Testis (tissue), 3 donors: Measurements from ENCODE around the gene ZNF285. TPM values are rescaled to one million over a fixed set of nuclear protein-coding genes. Genes with fewer than 3 reads are reported as not detected.
"Not testable (repeated sequence)": the region's sequence is repeated elsewhere in the genome, so short reads cannot be mapped to it uniquely, and the experiment has no call there.

Experiments used
- DNase-seq: peaks from one replicate; pipeline ENCODE4 v3.0.0-alpha.2; 2019
- H3K27ac ChIP-seq, 2 donors: fragments of 200-600 bp; sonication (generic); one replicate each; pipeline ENCODE4 v1.5.1; 2019
- H3K27me3 ChIP-seq: fragments of 200-600 bp; sonication (generic); one replicate; pipeline ENCODE4 v1.5.1; 2019
- H3K36me3 ChIP-seq: fragments of 200-600 bp; sonication (generic); one replicate; pipeline ENCODE4 v1.5.1; 2017; ENCODE audit warnings: low read depth; ENCODE audit errors: missing control alignments
- H3K4me1 ChIP-seq: fragments of 200-600 bp; sonication (generic); one replicate; pipeline ENCODE4 v1.5.1; 2019
- H3K4me3 ChIP-seq, 2 donors: fragments of 200-600 bp; sonication (generic); one replicate each; pipeline ENCODE4 v1.5.1; 2017 to 2019
- H3K9me3 ChIP-seq: fragments of 200-600 bp; sonication (generic); one replicate; pipeline ENCODE4 v1.5.1; 2017
- POLR2A ChIP-seq: fragments of 450-650 bp; IDR thresholded peaks from one replicate; pipeline ENCODE4 v1.6.1; 2017; ENCODE audit warnings: antibody characterized with exemption, mild to moderate bottlenecking, moderate library complexity
- WGBS, 2 donors: methylation state at CpG; one replicate each; pipeline ENCODE4 v1.1.5; 2018; 5-methylcytosine and 5-hydroxymethylcytosine counted together
- intact Hi-C: fragments of 100-400 bp; cut with DNase I; formaldehyde crosslinking; loops from one replicate; pipeline ENCODE4 v1.15.1; 2023; ENCODE audit warnings: low total_unique reads
- polyA plus RNA-seq: library from polyadenylated mRNA; stranded (reverse); fragments of 350-450 nt; fragmentation: Illumina TruSeq; extraction: RNeasy Lipid Tissue Mini Kit (QIAGEN cat#74804); gene quantifications from one replicate; pipeline ENCODE4 v1.2.3, GENCODE V29; 2014; ENCODE audit warnings: low read depth, low replicate concordance; ENCODE audit not compliant: insufficient read depth
- total RNA-seq, 2 donors: library from RNA; depleted of rRNA; stranded (reverse); fragments of >200 nt; gene quantifications; one replicate each; pipeline ENCODE4 v1.2.3, GENCODE V29; 2016
- TF ChIP-seq, protein P1 (sequence below), 3 experiments: fragments of 450-650 bp in 2 of 3; fragments of 200-600 bp in 1 of 3; sonication (generic) in 1 of 3; IDR thresholded peaks; one replicate each; pipeline ENCODE4 v1.5.1; 2016 to 2019; ENCODE audit warnings: antibody characterized with exemption in 3 of 3, mild to moderate bottlenecking in 2 of 3, moderate library complexity in 1 of 3

The ZNF285 gene
- total and polyA plus RNA-seq, 3 donors from 2014 or later, result 5.4 to 7.9 (median 7.1) TPM

DNA sequence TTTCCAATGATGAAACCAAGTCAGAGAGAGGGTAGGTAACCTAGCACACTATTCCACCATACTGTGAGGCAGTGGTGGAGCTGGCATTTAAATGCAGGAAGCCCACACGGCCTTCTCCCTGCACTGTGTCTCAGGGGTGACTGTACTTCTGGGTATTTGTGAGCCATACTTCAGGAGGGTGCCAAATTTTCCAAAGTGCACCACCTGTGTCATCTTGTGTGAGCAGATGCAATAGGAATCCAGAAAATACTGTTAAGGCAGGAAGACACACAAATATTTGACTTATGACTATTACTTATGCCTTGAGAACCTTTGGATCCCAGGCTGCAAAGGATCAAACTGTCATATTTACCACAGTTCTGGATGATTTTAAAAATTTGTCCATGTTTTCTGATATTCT lies 29.5 kb upstream of the ZNF285 start:
- no peaks in the 10 kb centered on the region for H3K4me1 ChIP-seq
- H3K9me3 ChIP-seq, result no peaks in the 10 kb centered on the region
- no peak overlapping the region for H3K27ac ChIP-seq
- intact Hi-C loops, result no loop called here
- no peak overlapping the region for H3K4me3 ChIP-seq
- DNase-seq, result no peak
- 93 to 94% methylated on average over 1 of the region's 1 CpG for WGBS, 2 donors
- TF ChIP-seq, protein P1, sequence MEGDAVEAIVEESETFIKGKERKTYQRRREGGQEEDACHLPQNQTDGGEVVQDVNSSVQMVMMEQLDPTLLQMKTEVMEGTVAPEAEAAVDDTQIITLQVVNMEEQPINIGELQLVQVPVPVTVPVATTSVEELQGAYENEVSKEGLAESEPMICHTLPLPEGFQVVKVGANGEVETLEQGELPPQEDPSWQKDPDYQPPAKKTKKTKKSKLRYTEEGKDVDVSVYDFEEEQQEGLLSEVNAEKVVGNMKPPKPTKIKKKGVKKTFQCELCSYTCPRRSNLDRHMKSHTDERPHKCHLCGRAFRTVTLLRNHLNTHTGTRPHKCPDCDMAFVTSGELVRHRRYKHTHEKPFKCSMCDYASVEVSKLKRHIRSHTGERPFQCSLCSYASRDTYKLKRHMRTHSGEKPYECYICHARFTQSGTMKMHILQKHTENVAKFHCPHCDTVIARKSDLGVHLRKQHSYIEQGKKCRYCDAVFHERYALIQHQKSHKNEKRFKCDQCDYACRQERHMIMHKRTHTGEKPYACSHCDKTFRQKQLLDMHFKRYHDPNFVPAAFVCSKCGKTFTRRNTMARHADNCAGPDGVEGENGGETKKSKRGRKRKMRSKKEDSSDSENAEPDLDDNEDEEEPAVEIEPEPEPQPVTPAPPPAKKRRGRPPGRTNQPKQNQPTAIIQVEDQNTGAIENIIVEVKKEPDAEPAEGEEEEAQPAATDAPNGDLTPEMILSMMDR (IDR thresholded peaks at IDR 0.05), result no peak
- TF ChIP-seq POLR2A, result no peak
- H3K27me3 ChIP-seq, result no peaks in the 10 kb centered on the region
- H3K36me3 ChIP-seq, result no peaks in the 10 kb centered on the region

DNA sequence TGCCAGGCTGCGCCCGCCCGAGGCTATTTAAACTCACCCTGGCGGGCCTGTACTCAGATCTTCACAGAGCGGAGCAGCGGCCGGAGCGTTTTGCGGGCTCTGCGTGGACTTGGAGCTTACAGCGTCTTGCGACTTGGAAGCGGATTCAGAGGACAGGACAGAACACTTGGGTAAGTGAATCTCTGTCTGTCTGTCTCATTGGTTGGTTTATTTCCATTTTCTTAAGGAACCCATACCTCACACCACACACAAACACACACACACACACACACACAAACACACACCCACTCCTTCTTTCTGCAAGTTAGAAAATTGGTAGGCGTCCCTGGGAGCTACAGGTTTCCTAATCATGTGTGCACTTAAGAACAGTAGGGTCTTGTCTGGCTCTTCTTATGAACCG lies 14.1 kb upstream of the ZNF285 start:
- intact Hi-C loops, H3K27ac ChIP-seq, H3K4me3 ChIP-seq, H3K36me3 ChIP-seq, H3K9me3 ChIP-seq, DNase-seq, H3K4me1 ChIP-seq, H3K27me3 ChIP-seq: not testable (repeated sequence)
- WGBS, 2 donors, result 54 to 70% methylated on average over 10 to 15 of the region's 15 CpGs

DNA sequence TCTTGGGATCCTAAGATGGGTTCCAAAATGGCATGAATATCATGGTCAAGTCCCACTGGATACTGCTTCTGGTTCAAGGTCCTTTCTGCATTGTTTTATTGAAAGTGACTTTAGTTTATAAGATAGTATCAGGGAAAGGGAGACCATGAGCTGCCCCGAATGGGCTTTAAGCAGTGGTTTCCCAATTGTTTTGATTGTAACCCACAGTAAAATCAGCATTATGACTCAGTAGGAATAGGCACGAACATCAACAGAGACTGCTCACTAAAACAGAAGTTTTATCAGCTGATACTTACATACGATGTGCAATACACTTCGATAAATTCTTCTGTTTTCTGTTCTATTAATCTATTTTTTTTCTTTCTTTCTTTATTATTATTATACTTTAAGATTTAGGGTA lies 12.1 kb downstream of the ZNF285 start:
- H3K9me3 ChIP-seq, intact Hi-C loops, H3K4me1 ChIP-seq, H3K4me3 ChIP-seq, H3K36me3 ChIP-seq, DNase-seq, H3K27ac ChIP-seq, H3K27me3 ChIP-seq: not testable (repeated sequence)
- WGBS, 2 donors, result 93 to 97% methylated on average over 4 of the region's 4 CpGs

DNA sequence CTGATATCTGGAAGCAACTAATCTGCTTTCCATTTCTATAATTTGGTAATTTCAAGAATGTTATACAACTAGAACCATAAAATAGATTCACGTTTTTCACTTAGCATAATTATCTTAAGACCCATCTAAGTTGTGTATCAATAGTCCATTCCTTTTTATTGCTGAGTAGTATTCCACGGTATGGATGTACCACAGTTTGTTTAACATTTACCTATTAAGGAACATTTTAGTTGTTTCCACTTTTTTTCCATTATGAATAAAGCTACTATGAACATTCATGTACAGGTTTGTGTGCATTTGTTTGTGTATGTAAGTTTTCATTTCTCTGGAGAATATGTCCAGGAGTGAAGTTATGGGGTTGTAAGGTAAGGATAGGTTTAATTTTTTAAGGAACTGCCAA lies 26.6 kb downstream of the ZNF285 start:
- Histone ChIP-seq H3K27ac (no peak overlapping the region), H3K9me3 (no peaks in the 10 kb centered on the region), H3K27me3 (no peaks in the 10 kb centered on the region), H3K4me3 (no peak overlapping the region), H3K36me3 (no peaks in the 10 kb centered on the region), H3K4me1 (no peaks in the 10 kb centered on the region)
- intact Hi-C loops, result no loop called here
- no peak for TF ChIP-seq POLR2A
- TF ChIP-seq, protein P1 (IDR thresholded peaks at IDR 0.05), result no peak
- WGBS, 2 donors, result 61 to 74% methylated on average over 2 of the region's 2 CpGs
- no peak for DNase-seq

DNA sequence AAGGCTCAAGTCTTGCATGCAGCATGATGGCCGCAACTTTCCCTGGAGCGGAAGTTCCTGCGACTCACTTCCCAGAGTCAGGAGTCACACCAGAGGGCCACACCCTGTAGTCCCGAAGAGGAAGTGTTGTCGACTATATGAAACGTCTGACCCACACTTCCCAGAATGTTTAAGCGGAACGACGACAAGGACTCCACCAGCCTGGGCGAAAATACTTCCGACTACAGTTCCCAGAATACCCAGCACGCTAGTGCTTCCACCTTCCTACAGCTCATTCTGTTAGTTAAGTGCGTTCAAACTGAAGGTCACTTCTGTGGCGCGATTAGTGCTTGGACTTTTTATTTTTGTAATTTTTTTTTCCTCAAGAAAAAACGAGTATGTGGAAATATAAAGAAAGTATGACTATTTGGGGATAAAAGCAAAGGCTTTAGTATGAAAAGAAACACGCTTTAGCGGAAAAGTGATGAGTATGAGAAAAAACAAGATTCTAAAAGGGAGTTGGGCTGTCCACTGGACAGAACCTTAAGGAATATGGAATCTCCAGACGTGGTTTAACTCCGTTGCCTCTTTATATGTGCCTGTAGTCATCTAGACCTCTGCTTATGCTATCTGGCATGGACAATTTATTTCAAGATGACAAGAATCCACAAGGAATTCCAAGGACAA lies 29.5 kb downstream of the ZNF285 start:
- WGBS, 2 donors, result 40 to 55% methylated on average over 19 to 20 of the region's 20 CpGs
- Histone ChIP-seq H3K27me3 (no peaks in the 10 kb centered on the region), H3K4me1 (no peaks in the 10 kb centered on the region), H3K36me3 (no peaks in the 10 kb centered on the region), H3K27ac (no peak overlapping the region), H3K9me3 (no peaks in the 10 kb centered on the region), H3K4me3 (peak overlapping the region in 1 of 2 donors; percentile 36)
- DNase-seq, result no peak
- intact Hi-C loops, result no loop called here
- TF ChIP-seq POLR2A, result no peak
- TF ChIP-seq, protein P1 (IDR thresholded peaks at IDR 0.05), result no peak

DNA sequence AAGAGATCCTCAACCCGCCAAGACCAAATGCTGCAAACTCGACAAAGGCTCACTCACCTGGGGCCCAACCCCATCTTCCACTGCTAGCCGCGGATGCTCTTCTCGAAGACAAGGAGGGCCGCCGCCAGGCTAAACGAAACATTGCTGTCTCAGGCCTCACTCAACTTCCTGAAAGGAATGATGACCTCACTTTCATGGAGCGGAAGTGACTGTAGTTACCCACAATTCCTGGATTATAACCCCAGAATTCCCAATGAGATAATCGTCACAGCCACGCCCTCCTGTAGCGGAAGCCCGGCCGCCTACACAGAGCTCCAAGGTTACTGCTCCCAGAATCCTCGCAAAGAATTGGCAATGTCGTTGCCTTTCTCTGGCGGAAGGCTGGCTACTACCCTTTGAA lies 34.4 kb downstream of the ZNF285 start:
- H3K9me3 ChIP-seq, result no peaks in the 10 kb centered on the region
- peak; percentile 76 for DNase-seq
- no peaks in the 10 kb centered on the region for H3K4me1 ChIP-seq
- WGBS, 2 donors, result 53 to 55% methylated on average over 17 of the region's 17 CpGs
- intact Hi-C loops, result no loop called here
- H3K27me3 ChIP-seq, result no peaks in the 10 kb centered on the region
- H3K36me3 ChIP-seq, result no peaks in the 10 kb centered on the region
- peak overlapping the region in 1 of 2 donors; percentile 15 for H3K4me3 ChIP-seq
- no peak overlapping the region for H3K27ac ChIP-seq
- TF ChIP-seq POLR2A, result no peak
- TF ChIP-seq, protein P1 (IDR thresholded peaks at IDR 0.05), result no peak
